Measurements from ENCODE around the gene CHD8.

Gene CHD8

DNA sequence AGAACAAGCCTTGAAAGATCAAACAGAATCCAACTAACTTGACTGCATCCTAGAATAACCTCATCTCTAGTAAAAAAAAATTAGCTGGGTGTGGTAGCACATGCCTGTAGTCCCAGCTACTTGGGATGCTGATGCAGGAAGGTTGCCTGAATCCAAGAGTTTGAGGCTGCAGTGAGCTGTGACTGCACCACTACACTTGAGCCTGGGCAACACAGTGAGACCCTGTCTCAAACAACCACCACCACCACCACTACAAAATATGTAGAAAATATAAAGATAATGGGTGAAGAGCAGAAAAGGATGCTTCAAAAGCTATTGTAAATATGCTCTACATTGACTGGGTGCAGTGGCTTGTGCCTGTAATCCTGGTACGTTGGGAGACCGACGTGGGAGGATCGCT lies 99.4 kb downstream of the CHD8 start (continued):
- TF ChIP-seq ZC3H10 (CRISPR knock-in tag; IDR thresholded peaks at IDR 0.05) (no peak), ZNF565 (CRISPR knock-in tag; conservative IDR thresholded peaks at IDR 0.05; ENCODE audit: low read depth) (no peak), RARB (CRISPR knock-in tag; IDR thresholded peaks at IDR 0.05) (no peak), TCF4 (CRISPR knock-in tag; IDR thresholded peaks at IDR 0.05; ENCODE audit: borderline replicate concordance) (no peak), PPARA (CRISPR knock-in tag; IDR thresholded peaks at IDR 0.05; ENCODE audit: borderline replicate concordance) (no peak), SNAI2 (CRISPR knock-in tag; IDR thresholded peaks at IDR 0.05) (no peak)
- TF ChIP-seq, protein P1, sequence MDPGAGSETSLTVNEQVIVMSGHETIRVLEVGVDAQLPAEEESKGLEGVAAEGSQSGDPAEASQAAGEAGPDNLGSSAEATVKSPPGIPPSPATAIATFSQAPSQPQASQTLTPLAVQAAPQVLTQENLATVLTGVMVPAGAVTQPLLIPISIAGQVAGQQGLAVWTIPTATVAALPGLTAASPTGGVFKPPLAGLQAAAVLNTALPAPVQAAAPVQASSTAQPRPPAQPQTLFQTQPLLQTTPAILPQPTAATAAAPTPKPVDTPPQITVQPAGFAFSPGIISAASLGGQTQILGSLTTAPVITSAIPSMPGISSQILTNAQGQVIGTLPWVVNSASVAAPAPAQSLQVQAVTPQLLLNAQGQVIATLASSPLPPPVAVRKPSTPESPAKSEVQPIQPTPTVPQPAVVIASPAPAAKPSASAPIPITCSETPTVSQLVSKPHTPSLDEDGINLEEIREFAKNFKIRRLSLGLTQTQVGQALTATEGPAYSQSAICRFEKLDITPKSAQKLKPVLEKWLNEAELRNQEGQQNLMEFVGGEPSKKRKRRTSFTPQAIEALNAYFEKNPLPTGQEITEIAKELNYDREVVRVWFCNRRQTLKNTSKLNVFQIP (CRISPR knock-in tag; IDR thresholded peaks at IDR 0.05; ENCODE audit: borderline replicate concordance, low read depth) = no peak
- TF ChIP-seq, protein P2, sequence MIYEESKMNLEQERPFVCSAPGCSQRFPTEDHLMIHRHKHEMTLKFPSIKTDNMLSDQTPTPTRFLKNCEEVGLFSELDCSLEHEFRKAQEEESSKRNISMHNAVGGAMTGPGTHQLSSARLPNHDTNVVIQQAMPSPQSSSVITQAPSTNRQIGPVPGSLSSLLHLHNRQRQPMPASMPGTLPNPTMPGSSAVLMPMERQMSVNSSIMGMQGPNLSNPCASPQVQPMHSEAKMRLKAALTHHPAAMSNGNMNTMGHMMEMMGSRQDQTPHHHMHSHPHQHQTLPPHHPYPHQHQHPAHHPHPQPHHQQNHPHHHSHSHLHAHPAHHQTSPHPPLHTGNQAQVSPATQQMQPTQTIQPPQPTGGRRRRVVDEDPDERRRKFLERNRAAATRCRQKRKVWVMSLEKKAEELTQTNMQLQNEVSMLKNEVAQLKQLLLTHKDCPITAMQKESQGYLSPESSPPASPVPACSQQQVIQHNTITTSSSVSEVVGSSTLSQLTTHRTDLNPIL (CRISPR knock-in tag; IDR thresholded peaks at IDR 0.05; ENCODE audit: low read depth) = no peak

DNA sequence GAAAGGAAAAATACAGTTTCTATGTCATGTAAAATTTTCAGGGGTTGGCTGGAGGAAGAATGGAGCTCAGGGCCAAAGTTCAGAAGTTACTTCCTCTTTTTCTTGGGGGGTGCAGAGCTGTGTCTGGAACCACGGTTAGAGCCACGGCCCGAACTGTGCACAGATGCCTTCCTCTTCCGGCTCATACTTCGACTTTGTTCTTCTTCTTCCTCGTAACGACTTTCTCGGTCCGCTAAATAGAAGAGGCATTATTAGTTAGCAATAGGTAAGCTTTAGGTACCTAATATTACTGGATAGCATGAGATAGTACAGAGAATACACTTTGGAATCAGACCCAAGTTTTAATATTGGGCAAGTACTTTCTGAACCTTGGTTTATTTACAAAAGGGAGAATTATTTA lies 103.3 kb downstream of the CHD8 start:
- TF ChIP-seq ARNTL (CRISPR knock-in tag; IDR thresholded peaks at IDR 0.05; ENCODE audit: borderline replicate concordance, low read depth) (no peak), ZNF565 (CRISPR knock-in tag; conservative IDR thresholded peaks at IDR 0.05; ENCODE audit: low read depth) (no peak), RARB (CRISPR knock-in tag; IDR thresholded peaks at IDR 0.05) (no peak), SNAI2 (CRISPR knock-in tag; IDR thresholded peaks at IDR 0.05) (no peak), TCF4 (CRISPR knock-in tag; IDR thresholded peaks at IDR 0.05; ENCODE audit: borderline replicate concordance) (no peak), OSR1 (CRISPR knock-in tag; IDR thresholded peaks at IDR 0.05) (no peak), ISL1 (CRISPR knock-in tag; IDR thresholded peaks at IDR 0.05) (no peak), ZNF8 (CRISPR knock-in tag; IDR thresholded peaks at IDR 0.05) (no peak), TOX (CRISPR knock-in tag; IDR thresholded peaks at IDR 0.05; ENCODE audit: borderline replicate concordance) (no peak), CSDC2 (CRISPR knock-in tag; IDR thresholded peaks at IDR 0.05) (no peak), ZFP30 (CRISPR knock-in tag; IDR thresholded peaks at IDR 0.05) (no peak), ESRRG (CRISPR knock-in tag; IDR thresholded peaks at IDR 0.05) (no peak), ZFP3 (CRISPR knock-in tag; IDR thresholded peaks at IDR 0.05) (no peak), ZC3H10 (CRISPR knock-in tag; IDR thresholded peaks at IDR 0.05) (no peak)
- TF ChIP-seq, protein P1 (CRISPR knock-in tag; IDR thresholded peaks at IDR 0.05; ENCODE audit: borderline replicate concordance, low read depth) = no peak
- TF ChIP-seq, protein P3, sequence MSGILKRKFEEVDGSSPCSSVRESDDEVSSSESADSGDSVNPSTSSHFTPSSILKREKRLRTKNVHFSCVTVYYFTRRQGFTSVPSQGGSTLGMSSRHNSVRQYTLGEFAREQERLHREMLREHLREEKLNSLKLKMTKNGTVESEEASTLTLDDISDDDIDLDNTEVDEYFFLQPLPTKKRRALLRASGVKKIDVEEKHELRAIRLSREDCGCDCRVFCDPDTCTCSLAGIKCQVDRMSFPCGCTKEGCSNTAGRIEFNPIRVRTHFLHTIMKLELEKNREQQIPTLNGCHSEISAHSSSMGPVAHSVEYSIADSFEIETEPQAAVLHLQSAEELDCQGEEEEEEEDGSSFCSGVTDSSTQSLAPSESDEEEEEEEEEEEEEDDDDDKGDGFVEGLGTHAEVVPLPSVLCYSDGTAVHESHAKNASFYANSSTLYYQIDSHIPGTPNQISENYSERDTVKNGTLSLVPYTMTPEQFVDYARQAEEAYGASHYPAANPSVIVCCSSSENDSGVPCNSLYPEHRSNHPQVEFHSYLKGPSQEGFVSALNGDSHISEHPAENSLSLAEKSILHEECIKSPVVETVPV (CRISPR knock-in tag; IDR thresholded peaks at IDR 0.05) = no peak
- no peak for ATAC-seq

DNA sequence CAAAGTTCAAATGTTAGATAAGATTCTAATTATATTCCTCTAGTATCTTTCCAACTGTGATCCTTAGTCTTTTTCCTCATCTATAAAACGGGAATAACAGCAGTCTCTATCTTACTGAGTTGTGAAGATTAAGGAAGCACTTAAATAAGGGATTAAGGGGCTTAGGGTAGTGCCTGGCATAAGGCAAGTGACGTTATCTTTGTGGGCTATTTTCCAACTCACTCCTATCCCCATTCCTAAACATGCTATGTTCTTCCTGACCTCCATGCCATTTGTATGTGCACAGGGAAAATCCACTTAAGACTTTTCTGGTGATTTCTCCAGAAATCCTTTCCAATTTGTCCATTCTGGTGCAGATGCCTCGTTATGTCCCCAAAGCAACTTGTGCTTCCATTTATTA lies 105.4 kb downstream of the CHD8 start:
- no peak for TF ChIP-seq OSR1 (CRISPR knock-in tag; IDR thresholded peaks at IDR 0.05)
- TF ChIP-seq, protein P4, sequence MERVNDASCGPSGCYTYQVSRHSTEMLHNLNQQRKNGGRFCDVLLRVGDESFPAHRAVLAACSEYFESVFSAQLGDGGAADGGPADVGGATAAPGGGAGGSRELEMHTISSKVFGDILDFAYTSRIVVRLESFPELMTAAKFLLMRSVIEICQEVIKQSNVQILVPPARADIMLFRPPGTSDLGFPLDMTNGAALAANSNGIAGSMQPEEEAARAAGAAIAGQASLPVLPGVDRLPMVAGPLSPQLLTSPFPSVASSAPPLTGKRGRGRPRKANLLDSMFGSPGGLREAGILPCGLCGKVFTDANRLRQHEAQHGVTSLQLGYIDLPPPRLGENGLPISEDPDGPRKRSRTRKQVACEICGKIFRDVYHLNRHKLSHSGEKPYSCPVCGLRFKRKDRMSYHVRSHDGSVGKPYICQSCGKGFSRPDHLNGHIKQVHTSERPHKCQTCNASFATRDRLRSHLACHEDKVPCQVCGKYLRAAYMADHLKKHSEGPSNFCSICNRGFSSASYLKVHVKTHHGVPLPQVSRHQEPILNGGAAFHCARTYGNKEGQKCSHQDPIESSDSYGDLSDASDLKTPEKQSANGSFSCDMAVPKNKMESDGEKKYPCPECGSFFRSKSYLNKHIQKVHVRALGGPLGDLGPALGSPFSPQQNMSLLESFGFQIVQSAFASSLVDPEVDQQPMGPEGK (CRISPR knock-in tag; IDR thresholded peaks at IDR 0.05; ENCODE audit: borderline replicate concordance) = no peak
- no peak for TF ChIP-seq CSDC2 (CRISPR knock-in tag; IDR thresholded peaks at IDR 0.05)
- no peak for TF ChIP-seq ISL1 (CRISPR knock-in tag; IDR thresholded peaks at IDR 0.05)
- no peak for TF ChIP-seq GLIS3 (CRISPR knock-in tag; IDR thresholded peaks at IDR 0.05)
- TF ChIP-seq ESRRG (CRISPR knock-in tag; IDR thresholded peaks at IDR 0.05) = no peak
- TF ChIP-seq TCF4 (CRISPR knock-in tag; IDR thresholded peaks at IDR 0.05; ENCODE audit: borderline replicate concordance) = no peak
- no peak for TF ChIP-seq BACH2 (CRISPR knock-in tag; IDR thresholded peaks at IDR 0.05; ENCODE audit: borderline replicate concordance)
- no peak for TF ChIP-seq ZFP30 (CRISPR knock-in tag; IDR thresholded peaks at IDR 0.05)
- TF ChIP-seq ZFP3 (CRISPR knock-in tag; IDR thresholded peaks at IDR 0.05) = no peak
- TF ChIP-seq ZC3H10 (CRISPR knock-in tag; IDR thresholded peaks at IDR 0.05) = no peak
- TF ChIP-seq ARNTL (CRISPR knock-in tag; IDR thresholded peaks at IDR 0.05; ENCODE audit: borderline replicate concordance, low read depth) = no peak
- TF ChIP-seq, protein P2 (CRISPR knock-in tag; IDR thresholded peaks at IDR 0.05; ENCODE audit: low read depth) = no peak
- no peak for TF ChIP-seq ZNF565 (CRISPR knock-in tag; conservative IDR thresholded peaks at IDR 0.05; ENCODE audit: low read depth)
- TF ChIP-seq, protein P1 (CRISPR knock-in tag; IDR thresholded peaks at IDR 0.05; ENCODE audit: borderline replicate concordance, low read depth) = no peak
- ATAC-seq = no peak
